ENCODE data around the gene RPL31.

The RPL31 gene

DNA sequence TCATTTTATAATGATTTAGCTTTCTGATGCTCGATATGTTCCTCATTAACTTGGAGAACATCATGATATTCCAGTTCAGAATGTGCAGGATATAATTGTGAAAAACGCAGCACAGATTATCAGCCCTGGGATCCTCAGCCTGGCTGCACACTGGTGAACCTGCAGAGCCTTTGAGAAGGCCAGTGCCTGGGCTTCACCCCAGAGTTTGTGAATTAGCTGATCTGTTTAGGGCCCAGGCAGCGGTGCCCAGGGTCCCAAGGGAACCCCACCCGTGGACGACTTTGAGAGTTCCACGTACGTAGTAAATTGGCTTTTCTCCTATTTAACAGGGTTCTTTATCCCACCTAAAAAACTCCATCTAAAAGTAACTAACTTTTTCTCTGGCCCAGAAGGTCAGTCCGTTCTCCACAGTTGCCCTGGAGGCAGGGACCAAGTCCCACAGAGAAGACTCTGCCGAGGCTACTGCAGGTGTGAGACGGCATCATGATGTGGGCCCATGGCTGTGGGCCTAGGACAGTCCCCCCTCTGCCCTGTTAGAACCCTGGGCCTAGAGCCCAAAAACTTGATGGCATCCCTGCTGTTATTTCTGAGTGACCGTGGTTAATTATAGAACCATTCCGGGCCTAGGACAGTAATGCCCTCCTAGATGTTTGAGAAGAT is 39.6 kb upstream of the RPL31 start:
- no peaks in the 10 kb centered on the region for H3K9me3 ChIP-seq (ENCODE audit: control insufficient read depth, insufficient read depth, low read length)
- H3F3A ChIP-seq (ENCODE audit: control insufficient read depth, insufficient read depth) = no peaks in the 10 kb centered on the region
- no peaks in the 10 kb centered on the region for H4K20me1 ChIP-seq (ENCODE audit: control insufficient read depth, insufficient read depth, low read depth, low read length)
- H3K4me3 ChIP-seq (ENCODE audit: low read length) = no peak overlapping the region
- H3K4me1 ChIP-seq (ENCODE audit: control insufficient read depth, low read length) = no peaks in the 10 kb centered on the region
- no peaks in the 10 kb centered on the region for H3K36me3 ChIP-seq (ENCODE audit: control insufficient read depth, low read length)
- TF ChIP-seq CTCF (IDR thresholded peaks at IDR 0.05; ENCODE audit: low read depth, low read length, poor library complexity, severe bottlenecking) (no peak), EZH2phosphoT487 (IDR thresholded peaks at IDR 0.05; ENCODE audit: borderline replicate concordance, low read length) (no peak)
- no peaks in the 10 kb centered on the region for H3K9me2 ChIP-seq (replicated peaks; ENCODE audit: control insufficient read depth, low read length)
- peaks cover 2% of the 10 kb centered on the region; the same call in 1 of the 2 replicates for H3K27me3 ChIP-seq (ENCODE audit: control insufficient read depth, low read length)
- no peak overlapping the region for H3K27ac ChIP-seq (ENCODE audit: low read depth, low read length)
- no peaks in the 10 kb centered on the region for H3K79me2 ChIP-seq (ENCODE audit: control insufficient read depth, low read length)
- no peak overlapping the region for H3K4me2 ChIP-seq (ENCODE audit: low read length)

DNA sequence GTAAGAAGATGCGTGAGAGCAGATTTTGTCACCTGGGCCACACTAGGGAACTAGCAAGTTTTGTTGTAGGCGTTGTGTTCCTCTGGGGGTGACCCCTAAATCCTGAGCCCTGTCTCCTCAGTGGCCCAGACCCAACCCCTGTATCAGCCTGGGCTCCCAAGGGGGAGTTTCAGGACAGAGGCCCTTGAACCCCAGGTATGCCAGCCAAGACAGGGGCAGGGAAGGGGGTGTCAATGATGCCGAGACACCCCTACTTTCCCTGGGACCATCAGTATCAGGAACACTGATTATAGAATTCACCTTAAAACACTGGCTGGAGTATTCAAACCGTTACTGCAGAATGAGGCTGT is 39.1 kb upstream of the RPL31 start:
- Histone ChIP-seq H3K27ac (ENCODE audit: low read depth, low read length) (no peak overlapping the region), H3K36me3 (ENCODE audit: control insufficient read depth, low read length) (no peaks in the 10 kb centered on the region), H3K27me3 (ENCODE audit: control insufficient read depth, low read length) (peaks cover 2% of the 10 kb centered on the region; the same call in 1 of the 2 replicates), H3K9me3 (ENCODE audit: control insufficient read depth, insufficient read depth, low read length) (no peaks in the 10 kb centered on the region), H3K9me2 (replicated peaks; ENCODE audit: control insufficient read depth, low read length) (no peaks in the 10 kb centered on the region), H3K4me2 (ENCODE audit: low read length) (no peak overlapping the region), H3K79me2 (ENCODE audit: control insufficient read depth, low read length) (no peaks in the 10 kb centered on the region), H3K4me1 (ENCODE audit: control insufficient read depth, low read length) (no peaks in the 10 kb centered on the region), H3K4me3 (ENCODE audit: low read length) (no peak overlapping the region), H3F3A (ENCODE audit: control insufficient read depth, insufficient read depth) (no peaks in the 10 kb centered on the region), H4K20me1 (ENCODE audit: control insufficient read depth, insufficient read depth, low read depth, low read length) (no peaks in the 10 kb centered on the region)
- TF ChIP-seq EZH2phosphoT487 (IDR thresholded peaks at IDR 0.05; ENCODE audit: borderline replicate concordance, low read length) (no peak), CTCF (IDR thresholded peaks at IDR 0.05; ENCODE audit: low read depth, low read length, poor library complexity, severe bottlenecking) (no peak)

DNA sequence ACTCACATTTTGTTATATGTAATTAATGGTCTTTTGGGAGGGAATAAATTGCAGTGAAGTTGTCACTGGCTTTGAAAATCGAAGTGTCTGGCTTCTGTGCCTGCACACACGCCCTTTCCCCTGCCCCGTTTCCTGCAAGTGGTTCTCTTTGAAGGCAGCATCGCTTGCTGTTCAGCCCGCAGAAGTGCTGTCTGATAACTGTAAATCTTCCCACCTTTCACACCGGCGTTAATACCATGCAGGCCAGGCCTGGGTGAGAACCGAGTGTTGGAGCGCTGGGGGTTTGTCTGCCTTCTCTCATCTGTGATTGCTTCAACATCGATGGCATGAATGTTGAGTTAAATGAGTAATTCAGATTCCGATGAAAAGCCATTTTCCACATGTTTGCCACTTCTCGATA is 37.9 kb upstream of the RPL31 start:
- H3K27ac ChIP-seq (ENCODE audit: low read depth, low read length) = no peak overlapping the region
- H3K4me2 ChIP-seq (ENCODE audit: low read length) = no peak overlapping the region
- H3K9me3 ChIP-seq (ENCODE audit: control insufficient read depth, insufficient read depth, low read length) = no peaks in the 10 kb centered on the region
- H3F3A ChIP-seq (ENCODE audit: control insufficient read depth, insufficient read depth) = no peaks in the 10 kb centered on the region
- no peaks in the 10 kb centered on the region for H4K20me1 ChIP-seq (ENCODE audit: control insufficient read depth, insufficient read depth, low read depth, low read length)
- H3K9me2 ChIP-seq (replicated peaks; ENCODE audit: control insufficient read depth, low read length) = no peaks in the 10 kb centered on the region
- TF ChIP-seq EZH2phosphoT487 (IDR thresholded peaks at IDR 0.05; ENCODE audit: borderline replicate concordance, low read length) (no peak), CTCF (IDR thresholded peaks at IDR 0.05; ENCODE audit: low read depth, low read length, poor library complexity, severe bottlenecking) (no peak)
- H3K4me1 ChIP-seq (ENCODE audit: control insufficient read depth, low read length) = no peaks in the 10 kb centered on the region
- no peak overlapping the region for H3K4me3 ChIP-seq (ENCODE audit: low read length)
- H3K79me2 ChIP-seq (ENCODE audit: control insufficient read depth, low read length) = no peaks in the 10 kb centered on the region
- H3K27me3 ChIP-seq (ENCODE audit: control insufficient read depth, low read length) = peaks cover 2% of the 10 kb centered on the region; the same call in 1 of the 2 replicates
- no peaks in the 10 kb centered on the region for H3K36me3 ChIP-seq (ENCODE audit: control insufficient read depth, low read length)

All from DOHH2 (cell line).